Skeletal muscle tissue (tissue), 4 donors: ENCODE measurements around the gene GID4. TPM values are rescaled to one million over a fixed set of nuclear protein-coding genes. Genes with fewer than 3 reads are reported as not detected.
A peak's percentile ranks its signal among the peaks of the same experiment; 100 is the strongest.

Source experiments
- H3K27ac ChIP-seq: one replicate; pipeline ENCODE4 v1.7.0; 2013; ENCODE audit warnings: mild to moderate bottlenecking, low read depth, low read length, inconsistent platforms
- H3K27me3 ChIP-seq, 3 donors: one replicate each; pipeline ENCODE4 v1.7.0; 2013; ENCODE audit warnings: low read length in 3 of 3; ENCODE audit not compliant: control insufficient read depth in 3 of 3, insufficient read depth in 3 of 3
- H3K36me3 ChIP-seq, 3 donors: one replicate each; pipeline ENCODE4 v1.7.0; 2013; ENCODE audit warnings: low read length in 3 of 3; ENCODE audit not compliant: control insufficient read depth in 3 of 3, insufficient read depth in 3 of 3
- H3K4me1 ChIP-seq, 3 donors: one replicate each; pipeline ENCODE4 v1.7.0; 2013; ENCODE audit warnings: low read length in 3 of 3, mild to moderate bottlenecking in 3 of 3; ENCODE audit not compliant: control insufficient read depth in 3 of 3, insufficient read depth in 3 of 3
- H3K4me3 ChIP-seq, 3 donors: one replicate each; pipeline ENCODE4 v1.7.0; 2013; ENCODE audit warnings: low read length in 3 of 3
- H3K9ac ChIP-seq, 3 donors: one replicate each; pipeline ENCODE4 v1.7.0; 2013; ENCODE audit warnings: low read length in 3 of 3, mild to moderate bottlenecking in 3 of 3, moderate library complexity in 2 of 3, low read depth in 1 of 3
- H3K9me3 ChIP-seq, 3 donors: one replicate each; pipeline ENCODE4 v1.7.0; 2013; ENCODE audit warnings: low read length in 3 of 3; ENCODE audit not compliant: control insufficient read depth in 3 of 3
- total RNA-seq: library from RNA; depleted of rRNA; stranded (reverse); fragments of >200 nt; gene quantifications from one replicate; pipeline ENCODE4 v1.2.3, GENCODE V29; 2014
- donor health status: Osteomylitis.

GID4 gene
- total RNA-seq, 1 donor from 2014 or later: 5.2 TPM

DNA sequence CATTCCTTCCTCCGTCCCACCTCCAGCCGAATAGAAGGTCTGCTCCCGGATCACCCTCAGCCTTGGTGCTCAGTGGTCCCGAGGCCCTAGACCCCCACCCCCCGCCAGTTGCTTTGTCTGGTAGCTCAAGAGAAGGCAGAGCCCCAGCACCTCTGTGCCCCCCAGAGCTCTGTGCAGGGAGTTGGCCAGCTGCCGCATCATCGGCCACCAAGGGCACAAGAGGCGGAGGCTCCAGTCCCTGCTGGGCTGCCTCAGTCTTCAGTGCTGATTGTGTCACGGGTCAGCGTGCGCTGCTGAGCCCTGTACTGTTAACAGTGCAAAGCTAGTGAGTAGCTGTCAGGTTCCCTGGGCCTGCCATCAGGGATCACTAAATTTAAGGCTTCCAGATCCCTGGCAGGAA, 26.3 kb downstream of the GID4 start:
- H3K27me3 ChIP-seq: no peaks in the 10 kb centered on the region
- no peaks in the 10 kb centered on the region for H3K9me3 ChIP-seq
- H3K4me1 ChIP-seq: peaks cover under 1 to 11% (median 5%) of the 10 kb centered on the region in 3 donors
- H3K27ac ChIP-seq: no peak overlapping the region
- peaks cover 17 to 37% (median 37%) of the 10 kb centered on the region in 3 donors for H3K36me3 ChIP-seq
- H3K9ac ChIP-seq: no peak overlapping the region
- no peak overlapping the region for H3K4me3 ChIP-seq

DNA sequence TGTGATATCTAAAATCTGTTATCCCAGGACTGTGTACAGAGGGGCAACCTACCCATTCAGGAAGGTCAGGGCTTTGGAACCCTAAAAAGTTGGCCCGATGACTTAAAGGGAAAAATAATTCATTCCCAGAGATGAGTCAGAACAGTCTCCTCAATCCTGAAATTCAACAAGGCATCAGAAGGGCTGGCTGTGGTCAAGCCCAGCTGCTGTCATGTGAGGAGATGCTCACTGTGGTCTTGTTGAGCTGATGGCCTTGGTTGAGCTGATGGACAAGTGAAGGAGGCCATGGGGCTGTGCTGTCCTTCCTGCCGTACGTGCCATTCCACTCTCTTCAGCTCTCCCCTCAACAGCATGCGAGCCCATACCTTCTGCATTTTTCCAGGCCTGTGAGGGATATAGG, 27.7 kb downstream of the GID4 start:
- Histone ChIP-seq H3K36me3 (peaks cover 7 to 27% (median 27%) of the 10 kb centered on the region in 3 donors), H3K9me3 (no peaks in the 10 kb centered on the region), H3K9ac (no peak overlapping the region), H3K27me3 (no peaks in the 10 kb centered on the region), H3K4me3 (no peak overlapping the region), H3K27ac (no peak overlapping the region), H3K4me1 (peaks cover 7 to 17% (median 9%) of the 10 kb centered on the region in 3 donors)

DNA sequence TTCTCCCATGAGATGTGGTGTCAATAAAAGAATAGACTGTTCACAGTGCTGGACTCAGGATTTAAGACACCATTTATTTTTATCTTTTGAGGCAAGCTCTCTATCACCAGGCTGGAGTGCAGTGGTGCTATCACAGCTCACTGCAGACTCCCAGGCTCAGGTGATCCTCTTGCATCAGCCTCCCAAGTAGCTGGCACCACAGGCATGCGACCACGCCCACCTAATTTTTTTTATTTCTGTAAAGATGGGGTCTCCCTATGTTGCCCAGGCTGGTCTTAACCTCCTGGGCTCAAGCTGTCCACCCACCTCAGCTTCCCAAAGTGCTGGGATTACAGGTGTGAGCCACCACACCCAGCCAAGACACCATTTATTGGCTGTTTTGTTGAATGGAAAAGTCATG, 29.9 kb downstream of the GID4 start:
- Histone ChIP-seq H3K9me3 (no peaks in the 10 kb centered on the region), H3K27me3 (no peaks in the 10 kb centered on the region), H3K36me3 (peaks cover 7 to 21% (median 17%) of the 10 kb centered on the region in 3 donors), H3K4me3 (no peak overlapping the region), H3K9ac (no peak overlapping the region), H3K4me1 (peaks cover 7 to 12% (median 9%) of the 10 kb centered on the region in 3 donors), H3K27ac (no peak overlapping the region)

DNA sequence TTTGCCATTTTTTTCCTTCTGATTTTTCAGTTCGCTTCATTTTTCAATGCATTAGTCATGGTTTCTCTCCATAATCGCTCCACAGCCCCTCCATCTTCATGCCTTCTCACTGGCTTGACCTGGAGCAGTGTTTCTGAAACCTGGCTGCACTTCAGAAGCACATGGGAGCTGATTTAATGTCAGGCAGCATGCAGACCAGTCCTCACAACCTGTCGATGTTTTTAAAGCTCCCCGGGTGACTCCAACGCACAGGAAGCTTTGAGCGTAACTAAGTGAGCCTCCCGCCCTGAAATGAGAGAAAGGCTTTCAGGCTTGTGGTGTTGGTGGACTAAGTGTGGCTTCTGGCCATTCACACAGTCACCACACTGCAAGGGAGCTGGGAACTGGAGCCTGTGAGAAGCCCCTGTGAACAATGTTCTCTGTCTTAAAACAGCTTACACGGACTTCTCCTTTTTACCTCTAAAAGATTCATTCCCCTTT, 31.7 kb downstream of the GID4 start:
- Histone ChIP-seq H3K4me3 (peak overlapping the region in 2 of 3 donors; percentile 23 to 45), H3K27ac (no peak overlapping the region), H3K9ac (peak overlapping the region in 2 of 3 donors; percentile 58 to 63), H3K4me1 (peaks cover 4 to 7% (median 6%) of the 10 kb centered on the region in 3 donors), H3K27me3 (no peaks in the 10 kb centered on the region), H3K9me3 (no peaks in the 10 kb centered on the region), H3K36me3 (peaks cover 0 to 13% (median 6%) of the 10 kb centered on the region in 3 donors)

DNA sequence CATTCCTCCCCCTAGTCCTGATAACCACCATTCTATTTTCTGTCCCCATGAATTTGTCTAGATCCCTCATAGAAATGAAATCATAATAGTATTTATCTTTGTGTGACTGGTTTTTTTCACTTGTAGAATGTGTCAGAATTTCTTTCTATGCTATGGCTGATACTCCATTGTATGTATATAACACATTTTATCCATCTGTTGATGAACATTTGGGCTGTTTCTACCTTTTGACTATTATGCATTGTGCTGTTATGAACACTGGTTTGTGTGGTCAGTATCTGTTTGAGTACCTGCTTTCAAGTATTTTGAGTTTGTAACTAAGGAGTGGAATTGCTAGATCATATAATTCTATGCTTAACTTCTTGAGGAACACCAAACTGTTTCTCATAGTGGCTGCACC, 32.5 kb downstream of the GID4 start:
- Histone ChIP-seq H3K27me3 (no peaks in the 10 kb centered on the region), H3K4me1 (peaks cover 4 to 7% (median 6%) of the 10 kb centered on the region in 3 donors), H3K27ac (no peak overlapping the region), H3K4me3 (no peak overlapping the region), H3K9me3 (no peaks in the 10 kb centered on the region), H3K36me3 (peaks cover 0 to 4% (median 0%) of the 10 kb centered on the region in 3 donors), H3K9ac (no peak overlapping the region)

DNA sequence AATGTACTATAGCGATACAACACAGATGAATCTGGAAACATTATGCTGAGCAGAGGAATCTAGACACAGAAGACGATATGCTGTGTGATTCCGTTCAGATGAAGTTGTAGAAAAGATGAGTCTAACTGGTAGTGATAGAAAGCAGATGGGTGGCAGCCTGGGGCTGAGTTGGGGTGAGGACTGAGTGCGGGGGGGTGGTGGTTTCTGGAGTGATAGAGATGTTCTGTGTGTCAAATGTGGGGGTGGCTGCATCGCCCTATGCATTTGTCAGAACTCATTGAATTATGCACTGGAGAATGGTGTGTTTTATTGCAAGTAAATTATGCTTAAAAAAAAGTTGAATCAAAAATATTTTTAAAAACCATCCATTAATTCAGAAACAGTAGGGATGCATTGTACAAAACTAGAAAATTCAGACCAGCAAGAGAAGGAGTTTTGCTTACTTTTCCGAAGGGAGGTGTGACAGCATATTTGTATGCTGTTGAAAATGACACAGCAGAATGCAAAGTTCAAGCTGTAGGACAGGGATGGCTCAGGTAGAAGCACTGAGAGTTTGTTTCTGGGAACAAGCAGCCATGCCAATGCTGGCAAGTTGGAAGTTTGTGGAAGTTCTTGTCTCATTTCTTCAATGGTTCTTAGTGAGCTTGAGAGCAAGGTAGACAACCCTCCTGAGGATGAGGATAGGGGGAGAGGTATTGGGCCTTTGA, 35.5 kb downstream of the GID4 start:
- peaks cover 0 to 3% (median 0%) of the 10 kb centered on the region in 3 donors for H3K27me3 ChIP-seq
- no peak overlapping the region for H3K9ac ChIP-seq
- H3K36me3 ChIP-seq: no peaks in the 10 kb centered on the region
- peaks cover 4 to 7% (median 6%) of the 10 kb centered on the region in 3 donors for H3K4me1 ChIP-seq
- no peak overlapping the region for H3K27ac ChIP-seq
- H3K9me3 ChIP-seq: no peaks in the 10 kb centered on the region
- no peak overlapping the region for H3K4me3 ChIP-seq

DNA sequence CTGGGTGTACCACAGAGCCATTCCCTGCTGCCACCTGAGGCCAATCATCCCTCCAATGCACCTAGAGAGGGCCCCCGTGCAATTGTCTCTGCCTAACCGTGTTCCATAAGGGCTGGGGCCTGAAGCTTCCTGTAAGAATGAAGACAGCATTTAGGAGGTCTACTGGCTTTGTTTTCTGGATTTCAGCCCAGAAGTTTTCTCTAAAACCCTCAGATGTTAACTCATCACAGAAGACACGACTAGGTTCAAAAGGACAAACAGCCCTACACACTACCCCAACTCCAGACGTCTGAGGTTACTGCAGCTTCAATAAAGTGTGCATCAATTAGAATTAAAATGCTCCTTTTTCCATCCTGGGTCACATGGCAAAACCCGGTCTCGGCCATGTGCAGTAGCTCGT, 37.7 kb downstream of the GID4 start:
- no peaks in the 10 kb centered on the region for H3K9me3 ChIP-seq
- peaks cover 0 to 3% (median 0%) of the 10 kb centered on the region in 3 donors for H3K27me3 ChIP-seq
- no peak overlapping the region for H3K9ac ChIP-seq
- H3K4me1 ChIP-seq: no peaks in the 10 kb centered on the region
- H3K36me3 ChIP-seq: no peaks in the 10 kb centered on the region
- H3K27ac ChIP-seq: no peak overlapping the region
- H3K4me3 ChIP-seq: no peak overlapping the region

DNA sequence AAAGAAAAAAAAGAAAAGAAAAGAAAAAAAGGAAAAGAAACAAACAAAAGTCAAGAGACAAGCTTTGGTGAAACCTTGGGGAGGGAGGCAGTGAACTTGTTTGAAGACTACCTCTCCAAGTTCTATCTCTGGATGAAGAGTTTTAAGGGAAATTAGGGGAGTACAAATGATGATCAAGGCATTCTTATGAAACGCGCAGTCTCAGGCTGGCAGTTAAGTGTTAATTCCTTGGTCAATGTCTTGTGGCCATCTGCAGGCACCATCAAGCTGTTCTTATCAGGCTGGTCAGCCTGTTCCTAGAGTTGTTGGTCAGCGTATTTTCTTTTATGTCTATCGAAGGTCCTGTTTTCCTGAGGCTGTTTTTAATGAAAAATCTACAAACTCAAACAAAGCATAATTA, 40.3 kb downstream of the GID4 start:
- Histone ChIP-seq H3K9me3 (no peaks in the 10 kb centered on the region), H3K27ac (no peak overlapping the region), H3K27me3 (peaks cover 0 to 3% (median 0%) of the 10 kb centered on the region in 3 donors), H3K36me3 (no peaks in the 10 kb centered on the region), H3K4me1 (no peaks in the 10 kb centered on the region), H3K4me3 (no peak overlapping the region), H3K9ac (no peak overlapping the region)

DNA sequence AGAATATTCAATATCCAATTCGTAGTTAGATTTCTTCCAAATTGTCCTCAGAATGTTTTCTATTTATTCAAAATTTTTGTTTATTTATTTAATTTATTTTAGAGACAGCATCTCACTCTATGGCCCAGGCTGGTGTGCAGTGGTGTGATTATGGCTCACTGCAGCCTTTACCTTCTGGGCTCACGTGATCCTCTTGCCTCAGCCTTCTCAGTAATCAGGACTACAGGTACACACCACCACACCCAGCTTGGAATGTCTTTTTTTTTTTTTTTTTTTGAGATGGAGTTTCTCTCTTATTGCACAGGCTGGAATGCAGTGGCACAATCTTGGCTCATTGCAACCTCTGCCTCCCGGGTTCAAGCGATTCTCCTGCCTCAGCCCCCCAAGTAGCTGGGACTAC, 45.0 kb downstream of the GID4 start:
- Histone ChIP-seq H3K9me3 (no peaks in the 10 kb centered on the region), H3K36me3 (no peaks in the 10 kb centered on the region), H3K4me3 (no peak overlapping the region), H3K4me1 (peaks cover 10 to 15% (median 10%) of the 10 kb centered on the region in 3 donors), H3K9ac (no peak overlapping the region), H3K27ac (no peak overlapping the region), H3K27me3 (peaks cover 0 to 3% (median 0%) of the 10 kb centered on the region in 3 donors)
